ENCODE results near the gene DEPP1.

The DEPP1 gene

GRCh38 chr10:44986670-44987069 is 8.1 kb upstream of the DEPP1 start:
- TF ChIP-seq, protein P1, sequence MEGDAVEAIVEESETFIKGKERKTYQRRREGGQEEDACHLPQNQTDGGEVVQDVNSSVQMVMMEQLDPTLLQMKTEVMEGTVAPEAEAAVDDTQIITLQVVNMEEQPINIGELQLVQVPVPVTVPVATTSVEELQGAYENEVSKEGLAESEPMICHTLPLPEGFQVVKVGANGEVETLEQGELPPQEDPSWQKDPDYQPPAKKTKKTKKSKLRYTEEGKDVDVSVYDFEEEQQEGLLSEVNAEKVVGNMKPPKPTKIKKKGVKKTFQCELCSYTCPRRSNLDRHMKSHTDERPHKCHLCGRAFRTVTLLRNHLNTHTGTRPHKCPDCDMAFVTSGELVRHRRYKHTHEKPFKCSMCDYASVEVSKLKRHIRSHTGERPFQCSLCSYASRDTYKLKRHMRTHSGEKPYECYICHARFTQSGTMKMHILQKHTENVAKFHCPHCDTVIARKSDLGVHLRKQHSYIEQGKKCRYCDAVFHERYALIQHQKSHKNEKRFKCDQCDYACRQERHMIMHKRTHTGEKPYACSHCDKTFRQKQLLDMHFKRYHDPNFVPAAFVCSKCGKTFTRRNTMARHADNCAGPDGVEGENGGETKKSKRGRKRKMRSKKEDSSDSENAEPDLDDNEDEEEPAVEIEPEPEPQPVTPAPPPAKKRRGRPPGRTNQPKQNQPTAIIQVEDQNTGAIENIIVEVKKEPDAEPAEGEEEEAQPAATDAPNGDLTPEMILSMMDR (IDR thresholded peaks at IDR 0.05; ENCODE audit: low read depth, low read length) = no peak
- no peak overlapping the region for H3K4me3 ChIP-seq (ENCODE audit: low read depth, low read length)

DNA sequence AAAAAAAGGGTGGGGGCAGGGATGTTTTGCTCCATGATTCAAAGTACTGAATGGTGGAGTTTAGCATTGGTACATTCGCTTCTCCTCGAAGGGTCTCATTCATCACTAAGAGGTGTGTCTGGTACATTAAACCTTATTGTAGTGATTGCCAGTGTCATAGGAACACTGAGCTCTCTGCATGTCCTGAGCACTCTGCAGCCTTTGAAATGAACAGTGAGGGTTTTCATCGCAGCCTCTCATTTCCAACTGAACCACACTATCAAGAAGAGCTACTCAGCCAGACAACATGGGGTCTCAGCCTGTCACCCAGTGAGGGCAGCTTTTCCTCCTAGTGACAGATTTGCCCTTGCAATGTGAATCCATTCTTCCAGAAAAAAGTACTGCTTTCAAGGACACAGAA is 7.6 kb upstream of the DEPP1 start:
- H3K4me3 ChIP-seq (ENCODE audit: low read depth, low read length) = no peak overlapping the region
- TF ChIP-seq, protein P1 (IDR thresholded peaks at IDR 0.05; ENCODE audit: low read depth, low read length) = no peak

- TF ChIP-seq, protein P1 (IDR thresholded peaks at IDR 0.05; ENCODE audit: low read depth, low read length) = no peak
- no peak overlapping the region for H3K4me3 ChIP-seq (ENCODE audit: low read depth, low read length)
These were observed 6.6 kb upstream of the DEPP1 start for GRCh38 chr10:44985175-44985681.

- TF ChIP-seq, protein P1 (IDR thresholded peaks at IDR 0.05; ENCODE audit: low read depth, low read length) = no peak
These were observed 6.1 kb upstream of the DEPP1 start for GRCh38 chr10:44984671-44985101.

GRCh38 chr10:44983895-44984278 is 5.3 kb upstream of the DEPP1 start:
- no peak overlapping the region for H3K4me3 ChIP-seq (ENCODE audit: low read depth, low read length)
- TF ChIP-seq, protein P1 (IDR thresholded peaks at IDR 0.05; ENCODE audit: low read depth, low read length) = no peak

More at GRCh38 chr10:44984671-44985101, 6.1 kb upstream of the DEPP1 start:
- no peak overlapping the region for H3K4me3 ChIP-seq (ENCODE audit: low read depth, low read length)

DNA sequence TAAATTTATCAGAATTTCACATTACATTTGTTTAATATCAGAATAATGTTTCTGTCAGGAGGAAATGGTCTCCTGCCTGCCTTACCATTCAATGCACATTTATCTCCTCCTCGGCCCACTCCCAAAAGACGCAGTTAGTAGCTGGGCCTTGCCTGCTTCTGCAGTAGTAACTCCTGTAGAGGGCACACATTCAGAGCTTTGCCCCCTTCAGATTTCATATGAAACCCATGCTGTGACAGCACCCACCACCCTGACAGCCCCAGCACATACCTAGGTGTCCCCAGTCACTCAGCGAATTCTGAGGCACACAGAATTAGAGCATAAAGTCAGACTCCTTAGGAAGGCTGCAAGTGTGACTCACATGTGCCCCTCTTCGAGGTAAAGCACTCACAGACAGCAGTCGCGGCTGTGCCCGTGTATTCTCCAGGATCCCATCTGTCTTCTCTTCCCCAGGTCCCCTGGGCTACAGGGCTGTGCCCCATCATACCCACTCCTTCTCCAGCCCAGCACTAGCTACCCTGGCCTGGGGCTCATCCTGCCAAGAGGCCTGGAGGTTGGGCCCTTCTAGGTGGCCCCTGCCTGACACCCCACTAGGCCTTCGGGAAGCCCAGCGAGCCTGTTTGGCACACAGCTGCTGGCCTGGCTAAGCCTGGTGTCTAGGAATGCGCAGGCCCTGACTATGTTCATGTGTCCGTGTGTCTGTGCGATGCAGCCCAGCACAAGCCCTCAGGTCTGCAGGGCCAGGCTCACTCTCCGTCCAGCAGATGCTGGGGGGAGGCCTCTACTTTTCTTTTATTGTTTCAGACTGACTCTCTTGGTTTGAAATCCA is 4.7 kb upstream of the DEPP1 start:
- TF ChIP-seq, protein P1 (IDR thresholded peaks at IDR 0.05; ENCODE audit: low read depth, low read length) = no peak
- H3K4me3 ChIP-seq (ENCODE audit: low read depth, low read length) = no peak overlapping the region

GRCh38 chr10:44982496-44982895 is 3.9 kb upstream of the DEPP1 start:
- TF ChIP-seq, protein P1 (IDR thresholded peaks at IDR 0.05; ENCODE audit: low read depth, low read length) = no peak

More at GRCh38 chr10:44982496-44982895, 3.9 kb upstream of the DEPP1 start:
- no peak overlapping the region for H3K4me3 ChIP-seq (ENCODE audit: low read depth, low read length)
